DMS 273 (cell line): ENCODE measurements around the gene MAGEA8.
A peak's percentile ranks its signal among the peaks of the same experiment; 100 is the strongest.
"Not testable (repeated sequence)": the region's sequence is repeated elsewhere in the genome, so short reads cannot be mapped to it uniquely, and the experiment has no call there.

Source experiments
- DNase-seq: peaks from one replicate; lab custom pipeline; 2025; ENCODE audit not compliant: unreplicated experiment; lab: John Stamatoyannopoulos, UW

MAGEA8 gene

GRCh38 chrX:149881081-149881711 is at the start of gene MAGEA8:
MAGEA8 (plus strand) TSS chrX:149881183; CDS start chrX:149884273, 3,090 bp downstream.
- DNase-seq: peak; percentile 9

DNA sequence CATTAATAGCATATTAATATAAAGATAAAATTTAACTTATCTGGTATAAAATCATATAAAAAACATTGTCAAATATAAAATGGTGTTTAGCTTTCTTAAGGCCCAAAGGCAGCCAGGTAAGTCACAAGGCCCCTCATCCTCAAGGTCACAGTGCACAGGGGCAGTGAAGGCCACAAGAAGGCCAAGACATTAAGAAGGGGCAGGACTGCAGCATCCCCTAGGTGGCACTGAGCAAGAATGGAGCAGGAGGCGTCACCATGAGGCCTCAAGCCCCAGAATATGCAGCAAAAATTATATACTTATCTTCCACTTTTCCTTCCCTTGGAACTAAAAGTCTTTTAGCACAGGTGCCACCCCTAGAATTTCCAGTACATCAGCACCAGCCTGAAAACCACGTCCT is 49.5 kb upstream of the MAGEA8 start:
- no peak for DNase-seq

- not testable (repeated sequence) for DNase-seq
Observed at GRCh38 chrX:149836728-149837127, 44.3 kb upstream of the MAGEA8 start.

GRCh38 chrX:149837167-149837566 is 43.8 kb upstream of the MAGEA8 start:
- DNase-seq: no peak

DNA sequence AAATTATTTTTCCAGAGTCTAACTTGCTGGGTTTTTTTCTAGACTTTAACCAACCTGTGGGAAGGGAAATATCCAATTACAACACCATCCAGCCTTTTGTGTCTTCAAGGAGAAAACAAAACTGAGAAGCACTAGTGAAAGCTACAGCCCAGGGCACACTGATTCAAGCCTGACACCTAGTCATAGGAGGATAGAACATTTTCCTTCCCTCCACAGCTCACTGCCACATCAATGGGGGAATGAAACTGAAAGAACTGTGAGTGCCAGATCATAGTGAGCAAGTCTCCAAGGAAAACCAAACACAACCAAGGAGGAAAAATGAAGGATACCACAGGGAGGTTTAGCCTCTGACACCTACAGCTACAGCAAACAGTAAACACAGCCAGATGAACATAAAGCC is 43.3 kb upstream of the MAGEA8 start:
- no peak for DNase-seq

GRCh38 chrX:149841929-149842328 is 39.1 kb upstream of the MAGEA8 start:
- no peak for DNase-seq

DNA sequence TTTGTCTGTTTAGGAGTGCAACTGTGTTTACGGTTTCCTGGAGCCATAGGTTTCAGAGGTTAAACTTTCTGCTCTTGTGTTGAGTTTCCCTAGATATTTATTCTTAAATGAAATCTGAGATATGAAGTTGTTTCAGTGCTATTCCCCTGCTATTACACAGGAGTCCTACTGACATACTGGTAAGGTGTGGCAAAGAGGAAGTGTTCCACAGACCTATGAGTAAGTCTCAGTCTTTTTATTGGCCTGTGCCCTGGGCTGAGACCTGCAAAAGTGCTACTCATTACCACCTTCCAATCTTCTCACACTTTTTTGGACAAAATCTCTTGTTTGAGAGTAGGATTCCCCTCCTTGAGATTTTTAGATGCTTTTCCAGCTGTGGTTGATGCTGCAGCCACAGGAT is 35.6 kb upstream of the MAGEA8 start:
- no peak for DNase-seq

DNA sequence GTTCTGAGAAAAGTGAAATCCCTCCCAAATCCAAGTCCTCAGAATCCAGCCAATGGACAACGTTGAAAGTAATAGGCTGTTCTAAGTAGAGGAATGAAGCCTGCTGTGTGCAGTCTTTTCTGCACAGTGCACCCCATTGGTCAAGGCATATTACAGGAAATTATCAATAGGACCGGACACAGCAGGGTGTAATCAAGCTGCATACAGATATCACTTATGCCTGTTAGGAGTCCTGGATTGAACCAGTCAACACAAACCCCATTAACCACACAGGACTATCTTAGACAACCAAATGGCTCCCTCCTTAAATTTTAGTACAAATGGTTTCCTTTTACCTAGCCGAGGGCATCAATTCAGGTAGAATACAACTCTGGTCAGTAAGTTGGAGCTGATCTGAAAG is 34.2 kb upstream of the MAGEA8 start:
- no peak for DNase-seq

- no peak for DNase-seq
Observed at GRCh38 chrX:149848855-149849254, 32.1 kb upstream of the MAGEA8 start.

GRCh38 chrX:149849787-149850186 is 31.2 kb upstream of the MAGEA8 start:
- no peak for DNase-seq

- no peak for DNase-seq
Observed at GRCh38 chrX:149851864-149852263, 29.1 kb upstream of the MAGEA8 start.

DNA sequence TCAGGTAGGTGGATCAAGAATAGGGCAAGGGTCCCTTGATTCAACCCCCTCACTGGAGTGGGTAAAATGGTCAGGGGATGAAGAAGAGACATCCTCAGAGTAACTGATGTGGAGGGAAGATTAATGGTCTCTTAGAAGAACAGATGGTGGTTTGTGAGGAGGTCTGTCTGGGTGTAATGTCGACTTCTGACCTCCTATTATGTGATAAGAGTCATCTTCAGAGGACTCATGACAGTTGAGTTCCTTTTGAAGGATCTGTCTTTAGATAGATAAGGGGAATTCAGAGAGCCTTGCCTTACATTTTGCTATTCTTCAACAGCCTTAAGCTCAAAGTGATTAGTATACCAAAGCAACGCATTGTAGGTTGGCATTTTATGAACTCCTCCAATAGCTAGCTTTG is 27.1 kb upstream of the MAGEA8 start:
- DNase-seq: no peak

- no peak for DNase-seq
Observed at GRCh38 chrX:149858592-149858991, 22.4 kb upstream of the MAGEA8 start.

DNA sequence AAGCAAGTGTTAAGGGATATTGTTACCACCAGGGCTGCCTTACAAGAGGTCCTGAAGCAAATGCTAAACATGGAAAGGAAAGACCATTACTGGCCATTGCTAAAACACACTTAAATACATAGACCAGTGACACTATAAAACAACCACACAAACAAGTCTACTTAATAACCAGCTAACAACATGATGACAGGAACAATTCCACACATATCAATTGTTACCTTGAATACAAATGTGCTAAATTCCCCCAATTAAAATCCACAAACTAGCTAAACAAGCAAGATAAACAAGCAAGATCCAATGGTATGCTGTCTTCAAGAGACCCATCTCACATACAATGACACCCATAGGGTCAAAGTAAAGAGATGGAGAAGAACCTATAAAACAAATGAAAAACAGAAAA is 20.5 kb upstream of the MAGEA8 start:
- no peak for DNase-seq

GRCh38 chrX:149865390-149865789 is 15.6 kb upstream of the MAGEA8 start:
- DNase-seq: no peak

GRCh38 chrX:149867488-149867887 is 13.5 kb upstream of the MAGEA8 start:
- DNase-seq: no peak

- DNase-seq: no peak
Observed at GRCh38 chrX:149870840-149871239, 10.1 kb upstream of the MAGEA8 start.

DNA sequence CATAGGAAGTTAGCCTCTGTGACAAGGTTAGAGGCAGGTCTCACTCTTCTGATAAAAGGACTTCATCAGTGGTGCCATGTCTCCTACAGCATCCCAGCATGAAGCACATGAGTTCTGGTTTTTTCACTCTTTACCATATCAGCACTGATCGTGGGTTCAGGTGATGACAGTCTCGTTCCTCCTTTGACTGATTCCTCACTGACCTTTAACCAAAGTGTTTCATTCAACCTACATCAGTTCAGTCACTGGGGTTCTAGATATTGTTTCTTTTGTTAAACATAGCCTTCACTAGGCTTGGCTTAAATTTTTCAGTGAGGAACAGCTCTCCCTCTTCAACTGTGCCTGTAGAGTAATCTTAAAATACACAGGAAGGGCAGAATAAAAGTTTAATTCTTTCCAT is 9.6 kb upstream of the MAGEA8 start:
- DNase-seq: no peak

GRCh38 chrX:149871940-149872339 is 9.0 kb upstream of the MAGEA8 start:
- peak; percentile 47 for DNase-seq

DNA sequence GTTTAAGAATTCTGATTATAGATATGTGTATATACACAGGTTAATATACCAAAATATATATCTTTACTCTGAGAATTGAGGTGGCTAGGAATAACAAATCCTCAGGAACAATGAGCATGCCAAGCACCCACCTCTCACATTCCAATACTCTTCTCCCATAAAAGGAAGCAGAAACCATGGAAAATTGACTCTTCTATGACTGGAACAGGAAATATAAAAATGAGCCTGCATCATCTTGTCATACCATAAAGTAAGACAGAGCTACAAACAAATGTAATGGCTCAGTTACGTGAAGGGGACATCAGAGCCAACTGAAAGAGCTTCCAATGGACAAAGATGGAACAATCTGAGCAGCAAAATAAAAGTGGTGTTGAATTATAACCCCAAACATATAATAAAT is 3.8 kb upstream of the MAGEA8 start:
- DNase-seq: no peak

DNA sequence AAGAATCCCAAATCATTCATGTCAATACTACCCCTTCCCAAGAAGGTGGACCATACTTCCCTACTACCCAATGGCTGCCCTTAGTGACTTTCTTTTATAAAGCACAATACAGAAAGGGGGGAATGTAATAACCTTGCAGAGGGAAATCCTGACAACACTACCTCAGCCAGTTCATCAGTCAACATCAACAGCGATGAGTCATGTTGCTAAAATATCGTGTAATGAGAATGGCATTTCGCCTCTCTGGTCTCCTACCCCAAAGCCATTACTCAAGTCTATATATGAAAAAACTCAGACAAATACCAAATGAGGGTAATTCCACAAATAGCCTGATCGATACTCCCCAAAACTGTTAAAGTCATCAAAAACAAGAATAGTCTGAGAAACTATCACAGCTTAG is 3.3 kb upstream of the MAGEA8 start:
- DNase-seq: no peak

- not testable (repeated sequence) for DNase-seq
Observed at GRCh38 chrX:149890828-149891227, 9.8 kb downstream of the MAGEA8 start.

DNA sequence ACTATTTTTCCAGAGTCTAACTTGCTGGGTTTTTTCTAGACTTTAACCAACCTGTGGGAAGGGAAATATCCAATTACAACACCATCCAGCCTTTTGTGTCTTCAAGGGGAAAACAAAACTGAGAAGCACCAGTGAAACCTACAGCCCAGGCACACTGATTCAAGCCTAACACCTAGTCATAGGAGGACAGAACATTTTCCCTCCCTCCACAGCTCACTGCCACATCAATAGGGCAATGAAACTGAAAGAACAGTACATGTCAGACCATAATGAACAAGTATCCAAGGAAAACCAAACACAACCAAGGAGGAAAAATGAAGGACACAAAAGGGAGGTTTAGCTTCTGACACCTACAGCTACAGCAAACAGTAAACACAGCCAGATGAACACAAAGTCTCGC is 17.6 kb downstream of the MAGEA8 start:
- DNase-seq: no peak
